Measurements from ENCODE around the gene PLXNC1. TPM values are rescaled to one million over a fixed set of nuclear protein-coding genes. Genes with fewer than 3 reads are reported as not detected.

Gene PLXNC1
- total and polyA plus RNA-seq, 2 of the 8 experiments (the other 6 are each of a cell fraction or from before 2014, with no cell fraction given) = 0.83 to 2.0 TPM

DNA sequence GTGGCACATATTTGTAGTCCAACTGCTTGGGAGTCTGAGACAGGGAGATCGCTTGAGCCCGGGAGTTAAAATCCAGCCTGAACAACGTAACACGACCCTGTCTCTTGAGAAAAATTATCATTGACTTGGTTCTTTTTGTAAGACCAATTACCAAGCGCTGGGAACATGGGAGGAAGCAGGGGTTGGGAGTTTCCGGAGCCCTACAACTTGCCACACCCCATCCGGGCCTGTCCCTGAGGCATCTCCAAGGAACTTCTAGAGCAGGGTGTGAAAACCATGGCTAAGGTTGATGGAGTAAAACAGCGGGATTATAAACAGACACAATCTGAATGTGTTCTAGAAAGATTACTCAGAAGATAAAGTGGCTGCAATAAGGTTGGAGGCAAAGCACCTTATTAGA lies 10.3 kb downstream of the PLXNC1 start (continued):
- TF ChIP-seq RFX5 (IDR thresholded peaks at IDR 0.05; ENCODE audit: borderline replicate concordance, low read depth, low read length) = no peak
